Stimulated activated CD4-positive, alpha-beta T cell treated with anti-CD3 and anti-CD28 coated beads, Interleukin-1b, Interleukin-23, amount 100 ng/mL, for 1 hour (primary cell): ENCODE data around the gene RNF133.
"Not testable (repeated sequence)": the region's sequence is repeated elsewhere in the genome, so short reads cannot be mapped to it uniquely, and the experiment has no call there.

Source experiments
- DNase-seq, 2 donors: peaks; one replicate each; pipeline ENCODE4 v3.0.0-alpha.2; 2020; ENCODE audit warnings: low read depth in 2 of 2

The RNF133 gene

DNA sequence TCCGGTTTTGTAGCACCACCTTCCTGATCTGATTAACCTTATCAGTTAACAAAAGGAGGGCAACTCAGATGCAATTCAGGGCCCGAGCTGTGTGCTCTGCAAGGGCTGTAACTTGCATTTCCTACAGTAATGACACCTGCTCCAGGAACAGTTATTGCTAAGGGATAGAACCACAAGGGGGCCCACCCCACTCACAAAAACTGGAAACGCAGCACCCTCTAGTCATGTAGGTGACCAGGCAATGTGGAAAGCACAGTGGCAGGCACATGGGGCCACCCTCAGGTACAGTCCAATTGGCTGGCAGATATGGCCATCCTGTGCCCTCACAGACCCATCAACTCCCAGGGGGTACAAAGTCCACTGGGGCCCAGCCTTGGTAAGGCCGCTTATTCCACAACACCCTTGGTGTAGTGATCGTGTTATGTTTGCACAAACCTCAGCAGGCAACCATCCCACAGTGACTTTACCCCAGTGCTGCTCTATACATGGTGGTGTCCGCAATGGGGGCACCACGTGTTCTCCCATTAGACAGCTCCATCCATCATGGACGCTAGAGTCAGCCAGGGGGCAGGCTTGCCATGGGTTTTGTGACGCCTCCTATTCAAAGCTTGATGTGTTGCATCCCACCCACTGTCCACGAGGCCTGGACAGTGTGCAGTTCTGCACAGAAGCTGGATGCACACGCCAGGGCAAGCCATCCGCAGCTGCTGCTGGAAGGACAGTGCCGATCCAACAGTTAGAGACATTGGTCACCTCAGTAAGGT is 9.4 kb downstream of the RNF133 start:
- DNase-seq, result no peak

DNA sequence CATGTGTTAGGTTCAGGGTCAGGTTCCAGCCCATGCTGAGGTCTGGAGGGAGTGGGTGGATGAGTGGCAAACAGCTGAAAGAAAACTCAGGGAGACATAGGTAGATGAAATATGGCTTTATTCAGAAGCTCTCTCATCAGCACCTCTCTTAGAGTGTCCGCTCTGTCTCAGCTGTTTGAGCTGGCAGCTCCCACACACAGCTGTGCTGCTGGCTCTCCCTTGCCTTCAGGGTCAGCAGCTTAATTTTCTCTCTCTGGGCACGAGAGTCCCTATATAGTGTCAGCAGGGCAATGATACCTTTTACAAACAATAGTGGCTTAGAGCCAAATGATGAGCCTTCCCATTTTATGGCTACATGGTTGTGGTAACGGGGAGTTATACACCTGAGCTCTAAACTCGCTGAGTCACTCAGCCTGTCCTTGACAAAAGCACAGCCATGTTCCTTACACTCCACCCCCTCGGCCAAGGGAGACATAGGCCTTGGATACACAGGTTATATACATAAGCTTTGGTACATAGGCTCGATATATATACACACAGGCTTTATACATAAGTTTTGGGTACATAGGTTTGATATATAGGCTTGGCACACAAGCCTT is 10.4 kb downstream of the RNF133 start:
- no peak for DNase-seq

DNA sequence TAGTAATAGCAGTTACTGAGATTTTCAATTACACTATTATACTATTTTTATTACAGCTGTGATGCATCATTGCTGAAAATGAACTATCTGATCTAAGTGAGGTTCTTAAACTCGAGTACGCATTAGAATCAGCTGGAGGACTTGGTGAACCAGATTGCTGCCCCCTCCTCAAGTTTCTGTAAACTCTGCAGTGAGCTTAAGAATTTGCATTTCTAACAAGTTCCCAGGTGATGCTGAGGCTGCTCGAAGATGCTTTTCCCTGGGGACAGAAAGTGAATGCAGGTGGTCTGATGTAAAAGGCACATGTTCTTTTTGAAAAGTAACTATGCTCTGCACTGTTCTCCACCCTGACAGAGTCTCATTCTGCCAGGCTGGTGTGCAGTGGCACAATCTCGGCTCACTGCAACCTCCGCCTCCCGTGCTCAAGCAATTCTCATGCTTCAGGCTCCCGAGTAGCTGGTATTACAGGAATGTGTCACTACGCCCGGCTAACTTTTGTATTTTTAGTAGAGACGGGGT is 12.5 kb downstream of the RNF133 start:
- DNase-seq, result no peak

DNA sequence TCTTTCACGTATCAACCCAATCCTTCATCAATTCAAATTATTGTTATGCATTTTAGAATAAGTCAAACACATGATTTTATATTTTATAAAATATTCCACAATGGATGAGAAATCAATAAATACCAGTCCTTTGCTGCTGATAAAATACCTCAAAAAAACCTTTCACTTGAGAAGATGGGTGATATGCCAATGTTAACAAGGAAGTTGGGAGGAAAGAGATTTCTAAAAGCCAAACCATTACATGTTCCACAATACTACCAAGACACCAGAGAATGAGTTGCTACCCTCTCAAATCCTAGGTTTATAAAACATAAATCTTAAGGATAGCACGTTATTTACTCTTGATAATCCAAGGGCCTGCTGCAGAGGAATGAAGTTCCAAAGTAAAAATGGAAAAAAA is 14.4 kb downstream of the RNF133 start:
- no peak for DNase-seq

DNA sequence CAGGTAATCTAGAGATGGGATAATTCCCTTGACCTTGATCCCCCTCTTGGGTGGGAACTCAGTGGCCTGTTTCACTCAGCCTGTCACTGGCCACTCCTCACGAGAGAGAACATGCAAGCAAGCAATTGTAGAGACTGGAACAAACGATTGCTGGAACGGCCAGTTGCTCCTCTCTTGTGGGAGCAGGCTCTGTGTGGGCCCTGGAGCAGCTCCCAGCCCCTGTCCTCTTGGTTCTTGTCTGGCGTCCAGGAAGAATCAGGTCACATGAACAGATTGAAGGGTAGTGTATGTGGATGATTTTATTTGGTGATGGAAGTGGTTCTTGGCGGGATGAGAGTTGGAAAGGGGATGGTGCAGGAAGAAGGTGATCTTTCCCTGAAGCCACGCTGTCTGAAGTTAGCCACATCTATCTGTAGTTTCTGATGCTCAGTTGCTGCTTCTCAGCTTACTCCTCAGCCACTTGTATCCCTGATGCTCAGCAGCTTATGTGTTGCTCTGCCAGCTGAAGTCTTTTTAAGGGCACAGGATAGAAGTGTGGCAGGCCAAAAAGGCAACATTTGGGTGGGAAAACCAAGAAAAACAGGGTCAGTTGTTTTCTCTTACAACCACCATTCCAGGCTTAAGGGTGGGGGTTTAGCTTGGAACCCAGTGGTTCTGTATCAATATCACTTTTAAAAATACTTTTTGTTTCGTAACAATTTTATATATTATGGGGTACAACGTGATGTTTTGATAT is 15.9 kb downstream of the RNF133 start:
- DNase-seq, result no peak

DNA sequence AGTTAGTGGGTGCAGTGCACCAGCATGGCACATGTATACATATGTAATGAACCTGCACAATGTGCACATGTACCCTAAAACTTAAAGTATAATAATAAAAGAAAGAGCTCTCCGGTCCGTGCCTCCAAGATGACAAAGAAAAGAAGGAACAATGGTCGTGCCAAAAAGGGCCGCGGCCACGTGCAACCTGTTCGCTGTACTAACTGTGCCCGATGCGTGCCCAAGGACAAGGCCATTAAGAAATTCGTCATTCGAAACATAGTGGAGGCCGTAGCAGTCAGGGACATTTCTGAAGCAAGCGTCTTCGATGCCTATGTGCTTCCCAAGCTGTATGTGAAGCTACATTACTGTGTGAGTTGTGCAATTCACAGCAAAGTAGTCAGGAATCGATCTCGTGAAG is 17.7 kb downstream of the RNF133 start:
- DNase-seq, result not testable (repeated sequence)

DNA sequence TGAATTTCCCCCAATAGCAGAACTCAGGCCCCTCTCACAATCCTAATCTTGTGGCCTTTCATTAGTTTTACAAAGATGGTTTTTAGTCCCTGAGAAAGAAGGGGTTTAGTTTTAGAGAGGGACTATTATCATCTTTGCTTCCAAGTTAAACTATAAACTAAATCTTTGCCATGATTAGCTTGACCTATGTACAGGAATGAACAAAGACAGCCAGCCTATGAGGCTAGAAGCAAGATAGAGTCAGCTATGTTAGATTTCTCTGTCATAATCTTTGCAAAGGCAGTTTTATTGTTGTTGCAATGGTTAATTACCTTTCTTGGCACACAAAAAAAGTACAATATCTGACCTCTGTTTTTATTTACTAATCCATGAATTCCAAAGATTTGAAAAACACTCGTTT is 19.1 kb downstream of the RNF133 start:
- DNase-seq, result no peak

DNA sequence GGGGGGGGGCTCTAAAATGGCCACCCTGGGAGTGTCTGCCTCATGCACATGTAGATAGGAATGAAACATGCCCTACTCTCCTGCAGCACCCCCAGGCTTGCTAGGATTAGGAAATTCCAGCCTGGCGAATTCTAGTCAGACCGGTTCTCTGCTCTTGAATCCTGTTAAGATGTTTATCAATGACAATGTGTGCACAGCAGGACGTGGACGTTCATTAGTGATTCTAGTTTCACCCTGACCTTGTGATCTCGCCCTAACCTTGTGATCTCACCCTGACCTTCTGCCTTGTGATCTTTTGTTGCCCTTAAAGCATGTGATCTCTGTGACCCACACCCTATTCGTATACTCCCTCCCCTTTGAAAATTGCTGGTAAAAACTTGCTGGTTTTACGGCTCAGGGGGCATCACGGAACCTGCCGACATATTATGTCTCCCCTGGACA is 19.6 kb downstream of the RNF133 start:
- DNase-seq, result not testable (repeated sequence)

DNA sequence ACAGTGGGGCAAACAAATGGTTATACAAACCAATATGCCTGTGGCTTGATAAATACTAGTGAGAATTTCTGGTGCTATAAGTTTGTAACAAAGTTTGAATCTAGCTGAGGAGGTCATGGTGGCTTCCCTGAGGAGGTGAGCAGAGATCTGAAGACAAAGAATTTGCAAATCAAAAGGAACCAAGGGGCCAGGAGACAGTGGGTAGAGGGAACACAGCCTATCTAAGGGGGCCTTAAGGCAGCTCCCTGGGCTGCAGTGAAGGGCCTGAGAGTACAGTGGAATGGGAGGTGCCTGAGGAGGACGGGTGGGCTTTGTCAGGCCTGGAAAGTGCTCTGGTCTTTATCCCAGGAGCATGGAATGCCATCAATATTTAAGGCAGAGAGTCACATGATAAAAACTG is 21.8 kb downstream of the RNF133 start:
- DNase-seq, result no peak

DNA sequence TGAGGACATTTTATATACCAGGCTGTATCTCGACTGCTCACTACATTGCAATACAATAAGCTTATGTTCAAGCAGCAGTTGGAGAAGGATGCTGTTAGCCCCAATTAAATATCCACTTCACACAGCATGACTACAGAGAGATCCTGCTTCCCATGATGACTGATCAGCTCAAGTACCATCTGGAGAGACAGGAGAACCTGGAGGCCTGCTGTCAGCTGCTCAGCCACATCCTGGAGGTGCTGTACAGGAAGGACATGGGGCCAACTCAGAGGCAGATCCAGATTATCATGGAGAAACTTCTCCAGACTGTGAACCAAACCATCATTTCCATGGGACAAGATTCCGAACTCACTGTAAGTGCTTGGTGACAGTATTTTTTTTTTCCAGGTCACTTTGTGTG is 22.5 kb downstream of the RNF133 start:
- DNase-seq, result no peak

DNA sequence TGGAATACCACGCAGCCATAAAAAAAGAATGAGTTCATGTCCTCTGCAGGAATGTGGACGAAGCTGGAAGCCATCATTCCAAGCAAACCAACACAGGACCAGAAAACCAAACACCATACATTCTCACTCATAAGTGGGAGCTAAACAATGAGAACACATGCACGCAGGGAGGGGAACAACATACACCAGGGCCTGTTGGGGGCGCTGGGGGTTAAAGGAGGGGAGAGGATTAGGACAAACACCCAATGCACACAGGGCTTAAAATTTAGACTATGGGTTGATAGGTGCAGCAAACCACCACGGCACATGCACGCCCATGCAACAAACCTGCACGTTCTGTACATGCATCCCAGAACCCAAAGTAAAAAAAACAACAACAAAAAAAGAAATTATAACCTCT is 23.3 kb downstream of the RNF133 start:
- no peak for DNase-seq

DNA sequence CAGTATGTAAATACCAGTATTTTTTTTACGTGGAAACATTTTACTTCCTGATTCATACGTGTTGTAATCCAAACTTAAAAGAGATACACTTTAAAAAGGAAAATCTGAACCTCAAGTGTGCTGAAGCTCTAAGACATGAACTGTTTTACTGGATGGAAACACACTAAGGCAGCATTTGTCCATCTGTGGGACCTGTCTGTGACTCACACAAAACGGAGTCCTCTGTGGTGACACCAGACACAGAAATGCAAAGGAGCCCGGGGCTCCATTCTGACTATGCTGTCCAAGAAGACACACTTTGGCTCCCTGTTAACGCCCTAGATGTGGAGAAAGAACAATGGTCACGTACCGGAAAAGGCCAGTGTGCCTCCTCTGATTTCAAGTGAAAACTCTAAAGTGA is 23.9 kb downstream of the RNF133 start:
- no peak for DNase-seq

DNA sequence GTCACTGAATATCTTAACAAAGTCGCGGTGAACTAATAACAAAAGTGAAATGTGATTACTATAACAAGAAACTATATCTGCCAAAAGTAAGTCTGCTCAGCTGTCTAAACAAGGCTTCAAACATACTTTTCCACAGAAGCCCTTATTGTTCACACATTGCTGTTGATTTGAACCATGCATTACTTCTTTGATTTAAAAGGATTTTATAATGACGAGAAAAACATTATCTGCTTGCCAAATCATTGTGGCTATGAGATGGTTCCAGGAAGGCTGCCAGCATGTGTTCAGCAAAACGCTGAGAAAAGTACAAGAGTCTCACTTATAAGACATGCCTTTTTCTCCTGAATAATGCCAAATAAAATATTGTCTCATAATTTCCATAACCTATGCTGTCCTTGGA is 24.4 kb downstream of the RNF133 start:
- DNase-seq, result no peak

DNA sequence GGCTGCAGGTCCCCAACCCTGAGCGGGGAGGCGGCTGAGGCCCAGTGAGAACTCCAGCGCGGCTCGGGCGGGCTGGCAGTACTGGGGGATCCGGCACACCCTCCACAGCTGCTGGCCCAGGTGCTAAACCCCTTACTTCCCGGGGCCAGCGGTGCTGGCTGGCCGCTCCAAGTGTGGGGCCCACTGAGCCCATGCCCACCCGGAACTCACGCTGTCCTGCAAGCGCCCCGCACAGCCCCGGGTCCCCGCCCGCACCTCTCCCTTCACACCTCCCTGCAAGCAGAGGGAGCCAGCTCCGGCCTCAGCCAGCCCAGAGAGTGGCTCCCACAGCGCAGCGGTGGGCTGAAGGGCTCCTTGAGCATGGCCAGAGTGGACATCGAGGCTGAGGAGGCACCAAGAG is 25.0 kb downstream of the RNF133 start:
- no peak for DNase-seq

DNA sequence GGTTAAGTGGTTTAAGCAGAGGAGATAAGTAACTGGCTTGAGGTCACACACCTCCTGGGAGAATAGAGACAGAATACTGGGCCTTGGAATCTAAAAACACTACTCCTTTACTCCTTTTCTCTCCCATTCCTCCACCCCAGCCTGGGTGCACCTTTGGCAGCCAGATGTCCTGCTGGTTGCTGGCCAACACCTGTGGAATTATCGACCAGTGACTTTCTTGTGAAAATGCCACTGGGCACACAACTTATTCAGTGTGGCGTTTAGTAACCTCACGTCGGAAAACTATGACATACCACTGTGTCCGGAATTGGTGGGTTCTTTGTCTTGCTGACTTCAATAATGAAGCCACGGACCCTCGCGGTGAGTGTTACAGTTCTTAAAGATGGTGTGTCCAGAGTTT is 26.4 kb downstream of the RNF133 start:
- no peak for DNase-seq

DNA sequence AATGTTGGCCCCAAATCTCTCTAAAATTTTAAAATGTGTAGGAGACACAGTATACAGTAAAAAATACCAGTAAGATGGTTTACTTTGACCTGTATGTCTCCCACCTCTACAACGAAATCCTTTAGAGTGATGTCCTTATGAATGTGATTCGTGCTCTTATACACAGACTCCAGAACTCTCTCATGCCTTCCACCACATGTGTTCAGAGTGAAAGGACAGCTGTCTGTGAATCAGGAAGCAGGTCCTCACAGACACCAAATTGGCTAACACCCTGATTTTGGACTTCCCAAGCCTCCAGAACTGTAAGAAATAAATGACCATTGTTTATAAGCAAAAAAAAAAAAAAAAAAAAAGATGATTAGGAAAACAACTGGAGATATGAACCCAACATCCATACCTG is 35.2 kb downstream of the RNF133 start:
- no peak for DNase-seq

DNA sequence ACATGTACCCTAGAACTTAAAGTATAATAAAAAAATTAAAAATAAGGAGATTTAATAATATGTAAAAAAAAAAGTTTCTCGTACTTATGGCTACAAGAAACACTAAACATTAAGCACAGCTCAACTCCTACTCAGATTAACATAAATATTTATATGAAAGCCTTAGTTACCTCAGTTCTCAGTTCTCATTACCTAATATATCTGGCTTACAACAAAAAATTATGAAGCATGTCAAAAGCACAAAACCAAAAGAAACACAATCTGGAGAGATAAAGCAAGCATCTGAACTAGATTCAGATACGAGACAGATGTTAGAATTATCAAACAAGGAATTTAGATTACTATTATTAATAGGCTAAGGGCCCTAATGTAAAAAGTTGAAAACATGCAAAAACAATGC is 40.1 kb downstream of the RNF133 start:
- no peak for DNase-seq

DNA sequence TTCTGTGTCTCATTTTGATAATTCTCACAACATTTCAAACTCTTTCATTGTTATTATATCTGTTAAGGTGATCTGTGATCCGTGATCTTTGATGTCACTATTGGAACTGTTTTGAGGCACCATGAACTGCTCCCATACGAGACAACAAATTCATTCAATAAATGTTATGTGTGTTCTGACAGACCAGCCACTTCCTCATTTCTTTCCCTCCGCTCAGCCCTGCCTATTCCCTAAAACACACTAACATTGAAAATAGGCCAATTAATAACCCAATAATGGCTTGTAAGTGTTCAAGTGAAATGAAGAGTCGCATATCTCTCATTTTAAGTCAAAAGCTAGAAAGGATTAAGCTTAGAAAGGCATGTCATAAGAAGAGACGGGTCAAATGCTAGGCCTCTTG is 45.2 kb downstream of the RNF133 start:
- DNase-seq, result no peak

DNA sequence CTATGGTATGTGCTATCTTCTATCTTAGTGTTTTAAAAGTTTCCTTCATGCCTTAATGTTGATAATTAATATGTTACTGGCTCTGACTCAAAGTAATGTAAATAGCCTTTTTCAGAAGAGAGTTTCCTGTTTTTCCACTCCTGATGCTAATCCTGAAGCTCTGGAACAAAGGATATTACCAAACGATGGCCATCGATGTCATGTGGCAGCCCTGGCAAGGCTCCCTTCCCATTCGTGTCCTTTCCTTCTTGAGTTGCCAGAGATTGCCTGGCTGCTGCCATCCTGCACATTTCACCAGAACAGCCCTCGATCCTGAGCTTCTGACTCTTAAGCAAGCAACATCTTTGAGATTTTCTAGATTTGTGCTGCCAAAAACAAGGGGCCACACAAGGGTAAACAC is 46.0 kb downstream of the RNF133 start:
- DNase-seq, result no peak

DNA sequence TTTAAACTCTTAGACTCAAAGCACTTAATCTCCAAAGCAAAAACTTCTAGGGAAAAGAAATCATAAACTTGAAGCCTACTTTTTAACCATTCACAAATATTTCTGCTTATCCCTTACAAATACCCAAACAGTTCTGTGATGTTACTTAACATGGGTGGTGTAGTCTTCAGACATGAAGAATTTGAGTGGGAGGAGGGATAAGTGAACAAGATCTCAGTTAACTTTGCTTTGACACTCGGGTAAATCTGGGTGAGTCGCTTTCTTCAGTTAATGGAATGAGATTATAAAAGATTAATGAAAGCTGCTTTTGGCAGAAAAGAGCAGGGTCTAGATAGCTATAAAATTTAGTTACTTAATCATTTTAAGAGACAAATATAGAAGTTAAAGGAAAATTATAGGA is 47.5 kb downstream of the RNF133 start:
- no peak for DNase-seq
